ENCODE measurements around the gene SEC24D.

- TF ChIP-seq POLR2A (IDR thresholded peaks at IDR 0.05) (peak in 3 of 4 donors; percentile 73 to 91 (median 77)), CTCF (IDR thresholded peaks at IDR 0.05) (peak in 3 of 6 experiments; percentile 8 to 36 (median 17)), POLR2AphosphoS5 (IDR thresholded peaks at IDR 0.05) (peak in 1 of 2 donors; percentile 81), EP300 (IDR thresholded peaks at IDR 0.05) (no peak)
Measured at GRCh38 chr4:118835571-118836300, at the start of gene SEC24D.
